WTC11 (cell line): ENCODE measurements around the gene KCNIP3. TPM values are rescaled to one million over a fixed set of nuclear protein-coding genes. Genes with fewer than 3 reads are reported as not detected.

Source experiments
- ATAC-seq: fragments of 200-7000 bp; cut with Tn5 transposase; 2 replicates; pipeline ENCODE4 v1.10.0; 2021; ENCODE audit warnings: mild to moderate bottlenecking, moderate library complexity
- CTCF ChIA-PET: fragments of 300-600 bp; sonication (Branson Sonifier 250); formaldehyde crosslinking; loops from one replicate; lab custom pipeline; 2021; ENCODE audit warnings: antibody characterized with exemption; lab: Charles Lee
- POLR2A ChIA-PET: fragments of 350-600 bp; sonication (Branson Sonifier 250); formaldehyde crosslinking; loops from one replicate; lab custom pipeline; 2021; ENCODE audit warnings: antibody characterized with exemption; lab: Charles Lee
- DNase-seq: peaks from one replicate; pipeline ENCODE4 v3.0.0; 2021; ENCODE audit warnings: low spot score
- H3K27ac Mint-ChIP-seq: 2 replicates; pipeline ENCODE4 v1.8.0; 2021; ENCODE audit warnings: mixed read lengths
- H3K27me3 Mint-ChIP-seq: 2 replicates; pipeline ENCODE4 v1.8.0; 2021; ENCODE audit warnings: low read depth, mild to moderate bottlenecking, moderate library complexity, mixed read lengths
- H3K36me3 Mint-ChIP-seq: 2 replicates; pipeline ENCODE4 v1.8.0; 2021; ENCODE audit warnings: mixed read lengths
- H3K4me1 Mint-ChIP-seq: 2 replicates; pipeline ENCODE4 v1.8.0; 2022; ENCODE audit warnings: mixed read lengths
- H3K4me3 Mint-ChIP-seq: 2 replicates; pipeline ENCODE4 v1.8.0; 2021; ENCODE audit warnings: mild to moderate bottlenecking, moderate library complexity, mixed read lengths
- H3K9me3 Mint-ChIP-seq: 2 replicates; pipeline ENCODE4 v1.8.0; 2021; ENCODE audit warnings: mixed read lengths
- ATF1 ChIP-seq: sonication (generic); formaldehyde crosslinking; IDR thresholded peaks from 2 replicates; pipeline ENCODE4 v1.8.1; 2023; ENCODE audit warnings: mild to moderate bottlenecking, moderate library complexity, missing genetic modification reagents
- CREM ChIP-seq: sonication (generic); formaldehyde crosslinking; IDR thresholded peaks from 2 replicates; pipeline ENCODE4 v1.8.1; 2022; ENCODE audit warnings: mild to moderate bottlenecking, missing genetic modification reagents, moderate library complexity
- ESRRA ChIP-seq: sonication (generic); formaldehyde crosslinking; IDR thresholded peaks from 2 replicates; pipeline ENCODE4 v1.8.1; 2022; ENCODE audit warnings: mild to moderate bottlenecking, missing genetic modification reagents, borderline replicate concordance
- FOXJ3 ChIP-seq: sonication (generic); formaldehyde crosslinking; IDR thresholded peaks from 2 replicates; pipeline ENCODE4 v1.9.0; 2021; ENCODE audit warnings: missing genetic modification reagents, mild to moderate bottlenecking, borderline replicate concordance
- FOXK1 ChIP-seq: sonication (generic); formaldehyde crosslinking; IDR thresholded peaks from 2 replicates; pipeline ENCODE4 v1.8.0; 2022; ENCODE audit warnings: mild to moderate bottlenecking, moderate library complexity, missing genetic modification reagents
- GTF2I ChIP-seq: fragments of 250-450 bp; sonication (Bioruptor Pico); conservative IDR thresholded peaks from 2 replicates; pipeline ENCODE4 v1.4.0; 2021; ENCODE audit warnings: mild to moderate bottlenecking
- NFATC4 ChIP-seq: fragments of 250-450 bp; sonication (Bioruptor Pico); IDR thresholded peaks from 2 replicates; pipeline ENCODE4 v1.9.0; 2021; ENCODE audit warnings: mild to moderate bottlenecking
- NR2C2 ChIP-seq: sonication (generic); formaldehyde crosslinking; IDR thresholded peaks from 2 replicates; pipeline ENCODE4 v1.8.0; 2022; ENCODE audit warnings: mild to moderate bottlenecking, missing genetic modification reagents
- OVOL2 ChIP-seq: fragments of 250-450 bp; sonication (Bioruptor Pico); IDR thresholded peaks from 2 replicates; pipeline ENCODE4 v1.9.0; 2021; ENCODE audit warnings: mild to moderate bottlenecking, borderline replicate concordance
- RELA ChIP-seq: sonication (generic); formaldehyde crosslinking; IDR thresholded peaks from 2 replicates; pipeline ENCODE4 v1.8.1; 2022; ENCODE audit warnings: missing genetic modification reagents, mild to moderate bottlenecking, borderline replicate concordance
- SMAD4 ChIP-seq: sonication (generic); formaldehyde crosslinking; IDR thresholded peaks from 2 replicates; pipeline ENCODE4 v1.8.0; 2022; ENCODE audit warnings: mild to moderate bottlenecking, missing genetic modification reagents
- SOX15 ChIP-seq: fragments of 250-450 bp; sonication (Bioruptor Pico); IDR thresholded peaks from 2 replicates; pipeline ENCODE4 v1.9.0; 2021; ENCODE audit warnings: mild to moderate bottlenecking
- SP1 ChIP-seq: sonication (generic); formaldehyde crosslinking; conservative IDR thresholded peaks from 2 replicates; pipeline ENCODE4 v1.8.1; 2022; ENCODE audit warnings: missing genetic modification reagents
- ZNF219 ChIP-seq: sonication (generic); formaldehyde crosslinking; IDR thresholded peaks from 2 replicates; pipeline ENCODE4 v1.8.0; 2023; ENCODE audit warnings: missing genetic modification reagents, mild to moderate bottlenecking, borderline replicate concordance
- ZNF416 ChIP-seq: fragments of 250-450 bp; sonication (Bioruptor Pico); IDR thresholded peaks from 2 replicates; pipeline ENCODE4 v1.9.0; 2021; ENCODE audit warnings: mild to moderate bottlenecking, inconsistent platforms
- total RNA-seq: library from RNA; stranded (reverse); gene quantifications from 3 replicates; pipeline ENCODE4 v1.2.3, GENCODE V29; 2021
- TF ChIP-seq, protein P1 (sequence below): sonication (generic); formaldehyde crosslinking; IDR thresholded peaks from 2 replicates; pipeline ENCODE4 v1.8.0; 2022; ENCODE audit warnings: mild to moderate bottlenecking, missing genetic modification reagents
- TF ChIP-seq, protein P2 (sequence below): sonication (generic); formaldehyde crosslinking; IDR thresholded peaks from 2 replicates; pipeline ENCODE4 v1.8.1; 2023; ENCODE audit warnings: mild to moderate bottlenecking, missing genetic modification reagents
- TF ChIP-seq, protein P3 (sequence below): sonication (generic); formaldehyde crosslinking; IDR thresholded peaks from 2 replicates; pipeline ENCODE4 v1.8.1; 2022; ENCODE audit warnings: missing genetic modification reagents, borderline replicate concordance
- TF ChIP-seq, protein P4 (sequence below): fragments of 200-600 bp; IDR thresholded peaks from 2 replicates; pipeline ENCODE4 v1.8.0; 2022; ENCODE audit warnings: antibody characterized with exemption
- TF ChIP-seq, protein P5 (sequence below): sonication (generic); formaldehyde crosslinking; conservative IDR thresholded peaks from 2 replicates; pipeline ENCODE4 v1.8.1; 2022; ENCODE audit warnings: mild to moderate bottlenecking, missing genetic modification reagents
- TF ChIP-seq, protein P6 (sequence below): sonication (generic); formaldehyde crosslinking; IDR thresholded peaks from 2 replicates; pipeline ENCODE4 v1.8.1; 2023; ENCODE audit warnings: mild to moderate bottlenecking, moderate library complexity, missing genetic modification reagents
- TF ChIP-seq, protein P7 (sequence below): sonication (generic); formaldehyde crosslinking; IDR thresholded peaks from 2 replicates; pipeline ENCODE4 v1.8.0; 2023; ENCODE audit warnings: missing genetic modification reagents, mild to moderate bottlenecking, borderline replicate concordance

The KCNIP3 gene
- total RNA-seq, 1 experiment from 2014 or later: 2.1 TPM

DNA sequence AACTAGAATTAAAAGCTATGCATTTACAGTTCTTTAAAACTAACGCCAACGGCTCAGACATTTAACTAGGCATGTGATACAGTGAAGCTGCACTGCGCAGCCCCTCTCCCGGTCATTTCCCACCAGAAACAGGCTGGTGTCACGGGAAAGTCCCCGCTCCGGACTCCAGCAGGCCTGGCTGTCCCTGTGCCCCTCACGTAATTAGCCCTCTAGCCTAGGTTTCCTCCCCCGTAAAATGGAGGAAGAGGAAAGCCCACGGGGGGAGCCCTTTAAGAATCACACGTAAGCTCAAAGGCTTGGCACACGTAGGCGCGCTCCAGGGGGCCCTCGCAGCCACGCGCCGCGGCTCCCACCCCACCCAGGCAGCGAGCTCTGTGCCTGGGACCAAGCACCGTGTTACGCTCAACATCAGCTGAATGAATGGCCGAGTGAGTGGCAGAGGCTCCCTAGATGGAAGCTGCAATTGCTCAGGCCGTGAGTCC is 48.0 kb downstream of the KCNIP3 start:
- TF ChIP-seq ZNF416 (CRISPR knock-in tag): no peak
- TF ChIP-seq RELA (CRISPR knock-in tag): no peak
- TF ChIP-seq, protein P1, sequence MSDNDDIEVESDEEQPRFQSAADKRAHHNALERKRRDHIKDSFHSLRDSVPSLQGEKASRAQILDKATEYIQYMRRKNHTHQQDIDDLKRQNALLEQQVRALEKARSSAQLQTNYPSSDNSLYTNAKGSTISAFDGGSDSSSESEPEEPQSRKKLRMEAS (CRISPR knock-in tag): no peak
- TF ChIP-seq ZNF219 (CRISPR knock-in tag): no peak
- TF ChIP-seq SP1: no peak
- no peak for TF ChIP-seq FOXJ3 (CRISPR knock-in tag)
- TF ChIP-seq, protein P2, sequence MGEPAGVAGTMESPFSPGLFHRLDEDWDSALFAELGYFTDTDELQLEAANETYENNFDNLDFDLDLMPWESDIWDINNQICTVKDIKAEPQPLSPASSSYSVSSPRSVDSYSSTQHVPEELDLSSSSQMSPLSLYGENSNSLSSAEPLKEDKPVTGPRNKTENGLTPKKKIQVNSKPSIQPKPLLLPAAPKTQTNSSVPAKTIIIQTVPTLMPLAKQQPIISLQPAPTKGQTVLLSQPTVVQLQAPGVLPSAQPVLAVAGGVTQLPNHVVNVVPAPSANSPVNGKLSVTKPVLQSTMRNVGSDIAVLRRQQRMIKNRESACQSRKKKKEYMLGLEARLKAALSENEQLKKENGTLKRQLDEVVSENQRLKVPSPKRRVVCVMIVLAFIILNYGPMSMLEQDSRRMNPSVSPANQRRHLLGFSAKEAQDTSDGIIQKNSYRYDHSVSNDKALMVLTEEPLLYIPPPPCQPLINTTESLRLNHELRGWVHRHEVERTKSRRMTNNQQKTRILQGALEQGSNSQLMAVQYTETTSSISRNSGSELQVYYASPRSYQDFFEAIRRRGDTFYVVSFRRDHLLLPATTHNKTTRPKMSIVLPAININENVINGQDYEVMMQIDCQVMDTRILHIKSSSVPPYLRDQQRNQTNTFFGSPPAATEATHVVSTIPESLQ (CRISPR knock-in tag): no peak
- no peak for TF ChIP-seq SMAD4 (CRISPR knock-in tag)
- no peak for TF ChIP-seq ESRRA (CRISPR knock-in tag)
- no peak for TF ChIP-seq CREM
- no peak for TF ChIP-seq NFATC4 (CRISPR knock-in tag)
- TF ChIP-seq, protein P3, sequence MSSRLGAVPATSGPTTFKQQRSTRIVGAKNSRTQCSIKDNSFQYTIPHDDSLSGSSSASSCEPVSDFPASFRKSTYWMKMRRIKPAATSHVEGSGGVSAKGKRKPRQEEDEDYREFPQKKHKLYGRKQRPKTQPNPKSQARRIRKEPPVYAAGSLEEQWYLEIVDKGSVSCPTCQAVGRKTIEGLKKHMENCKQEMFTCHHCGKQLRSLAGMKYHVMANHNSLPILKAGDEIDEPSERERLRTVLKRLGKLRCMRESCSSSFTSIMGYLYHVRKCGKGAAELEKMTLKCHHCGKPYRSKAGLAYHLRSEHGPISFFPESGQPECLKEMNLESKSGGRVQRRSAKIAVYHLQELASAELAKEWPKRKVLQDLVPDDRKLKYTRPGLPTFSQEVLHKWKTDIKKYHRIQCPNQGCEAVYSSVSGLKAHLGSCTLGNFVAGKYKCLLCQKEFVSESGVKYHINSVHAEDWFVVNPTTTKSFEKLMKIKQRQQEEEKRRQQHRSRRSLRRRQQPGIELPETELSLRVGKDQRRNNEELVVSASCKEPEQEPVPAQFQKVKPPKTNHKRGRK (CRISPR knock-in tag): no peak
- no peak for TF ChIP-seq ATF1 (CRISPR knock-in tag)
- no peak for TF ChIP-seq NR2C2 (CRISPR knock-in tag)
- TF ChIP-seq, protein P4, sequence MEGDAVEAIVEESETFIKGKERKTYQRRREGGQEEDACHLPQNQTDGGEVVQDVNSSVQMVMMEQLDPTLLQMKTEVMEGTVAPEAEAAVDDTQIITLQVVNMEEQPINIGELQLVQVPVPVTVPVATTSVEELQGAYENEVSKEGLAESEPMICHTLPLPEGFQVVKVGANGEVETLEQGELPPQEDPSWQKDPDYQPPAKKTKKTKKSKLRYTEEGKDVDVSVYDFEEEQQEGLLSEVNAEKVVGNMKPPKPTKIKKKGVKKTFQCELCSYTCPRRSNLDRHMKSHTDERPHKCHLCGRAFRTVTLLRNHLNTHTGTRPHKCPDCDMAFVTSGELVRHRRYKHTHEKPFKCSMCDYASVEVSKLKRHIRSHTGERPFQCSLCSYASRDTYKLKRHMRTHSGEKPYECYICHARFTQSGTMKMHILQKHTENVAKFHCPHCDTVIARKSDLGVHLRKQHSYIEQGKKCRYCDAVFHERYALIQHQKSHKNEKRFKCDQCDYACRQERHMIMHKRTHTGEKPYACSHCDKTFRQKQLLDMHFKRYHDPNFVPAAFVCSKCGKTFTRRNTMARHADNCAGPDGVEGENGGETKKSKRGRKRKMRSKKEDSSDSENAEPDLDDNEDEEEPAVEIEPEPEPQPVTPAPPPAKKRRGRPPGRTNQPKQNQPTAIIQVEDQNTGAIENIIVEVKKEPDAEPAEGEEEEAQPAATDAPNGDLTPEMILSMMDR: no peak
- TF ChIP-seq, protein P5, sequence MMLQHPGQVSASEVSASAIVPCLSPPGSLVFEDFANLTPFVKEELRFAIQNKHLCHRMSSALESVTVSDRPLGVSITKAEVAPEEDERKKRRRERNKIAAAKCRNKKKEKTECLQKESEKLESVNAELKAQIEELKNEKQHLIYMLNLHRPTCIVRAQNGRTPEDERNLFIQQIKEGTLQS (CRISPR knock-in tag): no peak
- no peak for TF ChIP-seq FOXK1 (CRISPR knock-in tag)
- TF ChIP-seq SOX15 (CRISPR knock-in tag): no peak
- TF ChIP-seq GTF2I (CRISPR knock-in tag): no peak
- Mint-ChIP-seq H3K36me3 (no peaks in the 10 kb centered on the region), H3K27ac (no peak overlapping the region), H3K9me3 (no peaks in the 10 kb centered on the region), H3K4me1 (no peaks in the 10 kb centered on the region), H3K4me3 (peak overlapping the region; percentile 41; the same call in 1 of the 2 replicates), H3K27me3 (peaks cover 67% of the 10 kb centered on the region)
- CTCF ChIA-PET: interaction anchor here (0.7 to 2.3 kb wide), 30 partner anchors 9 to 678 kb away, joined by 3 to 47 read pairs (median 4); partner anchors contain the start of genes FAHD2A, KCNIP3, MRPS5 and PROM2
- ATAC-seq: no peak
- POLR2A ChIA-PET: no interaction called here
- no peak for DNase-seq

DNA sequence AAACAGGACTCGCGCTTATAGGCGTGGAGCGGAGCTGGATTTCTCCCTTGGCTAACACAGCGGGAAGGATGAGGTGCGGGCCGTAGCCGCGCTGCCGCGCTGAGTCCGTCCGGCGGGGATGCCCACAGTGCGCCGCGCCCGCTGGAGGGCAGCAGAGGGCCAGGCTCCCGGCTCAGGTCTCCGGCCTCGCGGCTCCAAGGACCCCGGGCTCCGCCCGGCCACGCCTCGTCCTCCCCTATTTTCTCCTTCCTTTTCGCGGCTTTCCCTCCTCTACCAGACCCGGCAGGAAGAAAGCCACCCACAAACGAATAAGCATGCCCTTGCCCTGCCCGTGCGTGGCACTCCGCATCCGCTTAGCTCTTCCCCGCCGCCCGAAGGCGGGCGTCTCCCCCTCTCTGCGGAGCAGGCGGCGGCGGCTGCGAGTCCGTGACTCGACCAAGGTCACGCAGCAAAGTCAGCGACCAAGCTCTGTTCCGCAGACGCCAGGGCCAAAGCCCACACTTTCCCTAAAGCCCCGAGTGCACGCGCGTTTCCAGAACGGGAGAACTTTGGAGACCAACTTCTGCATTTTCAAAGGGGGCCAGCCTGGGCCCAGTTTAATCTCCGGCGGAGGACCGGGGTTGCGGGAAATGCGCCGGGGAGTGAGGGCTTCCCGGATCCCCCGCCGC is 48.5 kb downstream of the KCNIP3 start:
- Mint-ChIP-seq H3K4me1 (no peaks in the 10 kb centered on the region), H3K36me3 (no peaks in the 10 kb centered on the region), H3K27ac (no peak overlapping the region), H3K9me3 (no peaks in the 10 kb centered on the region), H3K4me3 (peak overlapping the region; percentile 73), H3K27me3 (peaks cover 67% of the 10 kb centered on the region)
- peak; percentile 89 for DNase-seq
- peak; percentile 85 for ATAC-seq
- ChIA-PET CTCF (interaction anchor here (0.6 to 2.3 kb wide), 32 partner anchors 9 to 677 kb away, joined by 3 to 47 read pairs (median 4); partner anchors contain the start of genes FAHD2A, KCNIP3, MRPS5 and PROM2), POLR2A (no interaction called here)
- TF ChIP-seq GTF2I (CRISPR knock-in tag) (peak; percentile 81; the same call in 1 of the 2 replicates), OVOL2 (no peak)
- TF ChIP-seq, protein P6, sequence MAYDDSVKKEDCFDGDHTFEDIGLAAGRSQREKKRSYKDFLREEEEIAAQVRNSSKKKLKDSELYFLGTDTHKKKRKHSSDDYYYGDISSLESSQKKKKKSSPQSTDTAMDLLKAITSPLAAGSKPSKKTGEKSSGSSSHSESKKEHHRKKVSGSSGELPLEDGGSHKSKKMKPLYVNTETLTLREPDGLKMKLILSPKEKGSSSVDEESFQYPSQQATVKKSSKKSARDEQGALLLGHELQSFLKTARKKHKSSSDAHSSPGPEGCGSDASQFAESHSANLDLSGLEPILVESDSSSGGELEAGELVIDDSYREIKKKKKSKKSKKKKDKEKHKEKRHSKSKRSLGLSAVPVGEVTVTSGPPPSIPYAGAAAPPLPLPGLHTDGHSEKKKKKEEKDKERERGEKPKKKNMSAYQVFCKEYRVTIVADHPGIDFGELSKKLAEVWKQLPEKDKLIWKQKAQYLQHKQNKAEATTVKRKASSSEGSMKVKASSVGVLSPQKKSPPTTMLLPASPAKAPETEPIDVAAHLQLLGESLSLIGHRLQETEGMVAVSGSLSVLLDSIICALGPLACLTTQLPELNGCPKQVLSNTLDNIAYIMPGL: peak; percentile 73; the same call in 1 of the 2 replicates
- TF ChIP-seq, protein P1 (CRISPR knock-in tag): peak; percentile 81
- TF ChIP-seq, protein P7, sequence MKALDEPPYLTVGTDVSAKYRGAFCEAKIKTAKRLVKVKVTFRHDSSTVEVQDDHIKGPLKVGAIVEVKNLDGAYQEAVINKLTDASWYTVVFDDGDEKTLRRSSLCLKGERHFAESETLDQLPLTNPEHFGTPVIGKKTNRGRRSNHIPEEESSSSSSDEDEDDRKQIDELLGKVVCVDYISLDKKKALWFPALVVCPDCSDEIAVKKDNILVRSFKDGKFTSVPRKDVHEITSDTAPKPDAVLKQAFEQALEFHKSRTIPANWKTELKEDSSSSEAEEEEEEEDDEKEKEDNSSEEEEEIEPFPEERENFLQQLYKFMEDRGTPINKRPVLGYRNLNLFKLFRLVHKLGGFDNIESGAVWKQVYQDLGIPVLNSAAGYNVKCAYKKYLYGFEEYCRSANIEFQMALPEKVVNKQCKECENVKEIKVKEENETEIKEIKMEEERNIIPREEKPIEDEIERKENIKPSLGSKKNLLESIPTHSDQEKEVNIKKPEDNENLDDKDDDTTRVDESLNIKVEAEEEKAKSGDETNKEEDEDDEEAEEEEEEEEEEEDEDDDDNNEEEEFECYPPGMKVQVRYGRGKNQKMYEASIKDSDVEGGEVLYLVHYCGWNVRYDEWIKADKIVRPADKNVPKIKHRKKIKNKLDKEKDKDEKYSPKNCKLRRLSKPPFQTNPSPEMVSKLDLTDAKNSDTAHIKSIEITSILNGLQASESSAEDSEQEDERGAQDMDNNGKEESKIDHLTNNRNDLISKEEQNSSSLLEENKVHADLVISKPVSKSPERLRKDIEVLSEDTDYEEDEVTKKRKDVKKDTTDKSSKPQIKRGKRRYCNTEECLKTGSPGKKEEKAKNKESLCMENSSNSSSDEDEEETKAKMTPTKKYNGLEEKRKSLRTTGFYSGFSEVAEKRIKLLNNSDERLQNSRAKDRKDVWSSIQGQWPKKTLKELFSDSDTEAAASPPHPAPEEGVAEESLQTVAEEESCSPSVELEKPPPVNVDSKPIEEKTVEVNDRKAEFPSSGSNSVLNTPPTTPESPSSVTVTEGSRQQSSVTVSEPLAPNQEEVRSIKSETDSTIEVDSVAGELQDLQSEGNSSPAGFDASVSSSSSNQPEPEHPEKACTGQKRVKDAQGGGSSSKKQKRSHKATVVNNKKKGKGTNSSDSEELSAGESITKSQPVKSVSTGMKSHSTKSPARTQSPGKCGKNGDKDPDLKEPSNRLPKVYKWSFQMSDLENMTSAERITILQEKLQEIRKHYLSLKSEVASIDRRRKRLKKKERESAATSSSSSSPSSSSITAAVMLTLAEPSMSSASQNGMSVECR (CRISPR knock-in tag): peak; percentile 65
